DOHH2 (cell line): ENCODE results near the gene CCND2.

Experiments
- H3F3A ChIP-seq: fragments of 200-600 bp; sonication (generic), shearing (Covaris generic); 2 replicates; pipeline ENCODE4 v1.6.0; 2016; ENCODE audit warnings: antibody characterized with exemption, mild to moderate bottlenecking; ENCODE audit not compliant: control insufficient read depth, insufficient read depth
- H3K27ac ChIP-seq: fragments of 200-600 bp; sonication (generic); 2 replicates; pipeline ENCODE4 v1.5.1; 2014; ENCODE audit warnings: low read depth, mild to moderate bottlenecking, low read length, moderate library complexity
- H3K27me3 ChIP-seq: fragments of 200-600 bp; sonication (generic); 2 replicates; pipeline ENCODE4 v1.6.1; 2014; ENCODE audit warnings: mild to moderate bottlenecking, low read length, mixed read lengths; ENCODE audit not compliant: control insufficient read depth
- H3K36me3 ChIP-seq: fragments of 200-600 bp; sonication (generic); 2 replicates; pipeline ENCODE4 v1.6.1; 2014; ENCODE audit warnings: mild to moderate bottlenecking, low read length, moderate library complexity, mixed read lengths; ENCODE audit not compliant: control insufficient read depth
- H3K4me1 ChIP-seq: fragments of 200-600 bp; sonication (generic); 2 replicates; pipeline ENCODE4 v1.6.1; 2014; ENCODE audit warnings: mild to moderate bottlenecking, low read length, mixed read lengths; ENCODE audit not compliant: control insufficient read depth
- H3K4me2 ChIP-seq: fragments of 200-600 bp; sonication (generic); 2 replicates; pipeline ENCODE4 v1.6.0; 2014; ENCODE audit warnings: mild to moderate bottlenecking, low read length, moderate library complexity
- H3K4me3 ChIP-seq: fragments of 200-600 bp; sonication (generic); 2 replicates; pipeline ENCODE4 v1.5.1; 2014; ENCODE audit warnings: mild to moderate bottlenecking, low read length, mixed read lengths
- H3K79me2 ChIP-seq: fragments of 200-600 bp; sonication (generic); 2 replicates; pipeline ENCODE4 v1.6.1; 2014; ENCODE audit warnings: mild to moderate bottlenecking, low read length, mixed read lengths; ENCODE audit not compliant: control insufficient read depth
- H3K9me2 ChIP-seq: fragments of 200-600 bp; sonication (generic); replicated peaks from 2 replicates; pipeline ENCODE4 v1.6.1; 2014; ENCODE audit warnings: mild to moderate bottlenecking, low read length, mixed read lengths; ENCODE audit not compliant: control insufficient read depth
- H3K9me3 ChIP-seq: fragments of 200-600 bp; sonication (generic); 2 replicates; pipeline ENCODE4 v1.6.1; 2014; ENCODE audit warnings: antibody characterized with exemption, low read length, mixed read lengths; ENCODE audit not compliant: control insufficient read depth, insufficient read depth
- H4K20me1 ChIP-seq: fragments of 200-600 bp; sonication (generic); 2 replicates; pipeline ENCODE4 v1.6.0; 2014; ENCODE audit warnings: low read depth, mild to moderate bottlenecking, antibody characterized with exemption, low read length, moderate library complexity; ENCODE audit not compliant: control insufficient read depth, insufficient read depth
- CTCF ChIP-seq: fragments of 200-600 bp; sonication (generic); IDR thresholded peaks from one replicate; pipeline ENCODE4 v1.5.1; 2014; ENCODE audit warnings: antibody characterized with exemption, mild to moderate bottlenecking, low read depth, low read length; ENCODE audit not compliant: poor library complexity, severe bottlenecking
- EZH2phosphoT487 ChIP-seq: fragments of 200-600 bp; sonication (generic); IDR thresholded peaks from 2 replicates; pipeline ENCODE4 v1.6.1; 2017; ENCODE audit warnings: borderline replicate concordance, mild to moderate bottlenecking, antibody characterized with exemption, low read length, moderate library complexity, mixed read lengths

CCND2 gene

DNA sequence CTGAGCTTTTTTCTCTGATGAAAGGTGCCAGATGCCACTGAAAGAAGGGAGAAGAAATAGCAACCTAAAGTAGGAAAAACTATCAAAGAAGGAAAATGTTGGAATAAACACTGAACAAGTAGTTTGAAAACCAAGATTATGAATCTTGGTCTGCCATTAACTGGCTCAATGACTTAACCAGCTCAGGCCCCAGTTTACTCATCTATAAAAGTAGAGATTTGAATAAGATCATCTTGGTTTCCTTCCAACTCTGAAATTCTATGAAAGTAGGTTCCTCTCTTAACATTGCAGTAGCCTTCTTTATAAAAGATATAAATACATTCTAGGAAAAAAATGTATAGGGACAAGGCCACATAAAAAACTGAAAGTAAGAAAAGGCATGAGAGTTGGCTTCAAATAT lies 16.1 kb upstream of the CCND2 start:
- no peak for TF ChIP-seq EZH2phosphoT487
- no peak for TF ChIP-seq CTCF
- Histone ChIP-seq H3K79me2 (no peaks in the 10 kb centered on the region), H3K27me3 (peaks cover 27% of the 10 kb centered on the region), H3K4me3 (no peak overlapping the region), H3K4me2 (no peak overlapping the region), H3K4me1 (no peaks in the 10 kb centered on the region), H3K27ac (no peak overlapping the region), H4K20me1 (no peaks in the 10 kb centered on the region), H3K9me2 (no peaks in the 10 kb centered on the region), H3K36me3 (no peaks in the 10 kb centered on the region), H3K9me3 (no peaks in the 10 kb centered on the region), H3F3A (no peaks in the 10 kb centered on the region)

- no peaks in the 10 kb centered on the region for H3K36me3 ChIP-seq
- H3F3A ChIP-seq: no peaks in the 10 kb centered on the region
- no peaks in the 10 kb centered on the region for H3K79me2 ChIP-seq
- TF ChIP-seq EZH2phosphoT487 (no peak), CTCF (no peak)
- H4K20me1 ChIP-seq: no peaks in the 10 kb centered on the region
- no peak overlapping the region for H3K4me3 ChIP-seq
- no peaks in the 10 kb centered on the region for H3K9me2 ChIP-seq
- peaks cover 43% of the 10 kb centered on the region for H3K27me3 ChIP-seq
- H3K27ac ChIP-seq: no peak overlapping the region
- H3K9me3 ChIP-seq: no peaks in the 10 kb centered on the region
- no peak overlapping the region for H3K4me2 ChIP-seq
- H3K4me1 ChIP-seq: no peaks in the 10 kb centered on the region
Observed at GRCh38 chr12:4259099-4259498, 14.5 kb upstream of the CCND2 start.

- Histone ChIP-seq H3K79me2 (no peaks in the 10 kb centered on the region), H3K27me3 (peaks cover 68% of the 10 kb centered on the region), H4K20me1 (0 out of 2 replicates have a peak, but pooled peaks cover 4% of the 10 kb centered on the region), H3K4me3 (no peak overlapping the region), H3K4me1 (no peaks in the 10 kb centered on the region), H3K27ac (no peak overlapping the region), H3F3A (no peaks in the 10 kb centered on the region), H3K9me3 (no peaks in the 10 kb centered on the region), H3K9me2 (no peaks in the 10 kb centered on the region), H3K36me3 (no peaks in the 10 kb centered on the region), H3K4me2 (no peak overlapping the region)
- TF ChIP-seq EZH2phosphoT487 (no peak), CTCF (no peak)
Observed at GRCh38 chr12:4261655-4262054, 11.9 kb upstream of the CCND2 start.

GRCh38 chr12:4265280-4265679 lies 8.3 kb upstream of the CCND2 start:
- no peak overlapping the region for H3K4me3 ChIP-seq
- no peak overlapping the region for H3K4me2 ChIP-seq
- no peaks in the 10 kb centered on the region for H3K9me2 ChIP-seq
- H3K36me3 ChIP-seq: no peaks in the 10 kb centered on the region
- peaks cover 16% of the 10 kb centered on the region for H3K4me1 ChIP-seq
- H3K9me3 ChIP-seq: no peaks in the 10 kb centered on the region
- no peak for TF ChIP-seq CTCF
- no peak for TF ChIP-seq EZH2phosphoT487
- peaks cover 7% of the 10 kb centered on the region; the same call in 1 of the 2 replicates for H3F3A ChIP-seq
- H3K79me2 ChIP-seq: no peaks in the 10 kb centered on the region
- H3K27me3 ChIP-seq: peaks cover 90% of the 10 kb centered on the region
- H4K20me1 ChIP-seq: 0 out of 2 replicates have a peak, but pooled peaks cover 4% of the 10 kb centered on the region
- H3K27ac ChIP-seq: no peak overlapping the region
